Hepatocyte (in vitro differentiated cells): ENCODE data around the gene SLC35E1. TPM values are rescaled to one million over a fixed set of nuclear protein-coding genes. Genes with fewer than 3 reads are reported as not detected.

ENCODE experiments used
- DNase-seq: peaks from one replicate; pipeline ENCODE4 v3.0.0-alpha.2; 2016; ENCODE audit warnings: low spot score
- H2AFZ ChIP-seq: fragments of 200-600 bp; sonication (generic); 2 replicates; pipeline ENCODE4 v1.6.0; 2016; ENCODE audit warnings: antibody characterized with exemption, mild to moderate bottlenecking
- H3K27ac ChIP-seq: fragments of 200-600 bp; sonication (generic); 2 replicates; pipeline ENCODE4 v1.5.1; 2016; ENCODE audit warnings: mild to moderate bottlenecking
- H3K27me3 ChIP-seq: fragments of 200-600 bp; sonication (generic); 2 replicates; pipeline ENCODE4 v1.6.1; 2016
- H3K36me3 ChIP-seq: fragments of 200-600 bp; sonication (generic); replicated peaks from 2 replicates; pipeline ENCODE4 v1.5.1; 2016; ENCODE audit warnings: low read depth; ENCODE audit not compliant: insufficient read depth
- H3K4me1 ChIP-seq: fragments of 200-600 bp; sonication (generic); 2 replicates; pipeline ENCODE4 v1.5.1; 2016; ENCODE audit warnings: mild to moderate bottlenecking, moderate library complexity; ENCODE audit not compliant: insufficient read depth
- H3K4me2 ChIP-seq: fragments of 200-600 bp; sonication (generic); 2 replicates; pipeline ENCODE4 v1.6.0; 2016
- H3K4me3 ChIP-seq: fragments of 200-600 bp; sonication (generic); 2 replicates; pipeline ENCODE4 v1.5.1; 2016; ENCODE audit warnings: mild to moderate bottlenecking
- H3K79me2 ChIP-seq: fragments of 200-600 bp; sonication (generic); 2 replicates; pipeline ENCODE4 v1.6.0; 2017; ENCODE audit warnings: mild to moderate bottlenecking
- H3K9me2 ChIP-seq: fragments of 200-600 bp; sonication (generic); replicated peaks from 2 replicates; pipeline ENCODE4 v1.6.0; 2017; ENCODE audit warnings: mild to moderate bottlenecking; ENCODE audit not compliant: insufficient read depth
- H3K9me3 ChIP-seq: fragments of 200-600 bp; sonication (generic); 2 replicates; pipeline ENCODE4 v1.5.1; 2016; ENCODE audit warnings: low read depth, mild to moderate bottlenecking
- H4K20me1 ChIP-seq: fragments of 200-600 bp; sonication (generic); 2 replicates; pipeline ENCODE4 v1.6.0; 2016; ENCODE audit warnings: mild to moderate bottlenecking; ENCODE audit not compliant: insufficient read depth, poor library complexity, severe bottlenecking
- CTCF ChIP-seq: fragments of 200-600 bp; sonication (generic); IDR thresholded peaks from 2 replicates; pipeline ENCODE4 v1.5.1; 2016; ENCODE audit warnings: antibody characterized with exemption, mild to moderate bottlenecking; ENCODE audit not compliant: poor library complexity
- EZH2 ChIP-seq: fragments of 200-600 bp; sonication (generic); IDR thresholded peaks from 2 replicates; pipeline ENCODE4 v1.6.1; 2016; ENCODE audit warnings: antibody characterized with exemption, mild to moderate bottlenecking, borderline replicate concordance
- EZH2phosphoT487 ChIP-seq: fragments of 200-600 bp; sonication (generic); IDR thresholded peaks from one replicate; pipeline ENCODE4 v1.6.1; 2018; ENCODE audit warnings: antibody characterized with exemption, mild to moderate bottlenecking, low read depth, moderate library complexity; ENCODE audit not compliant: unreplicated experiment, severe bottlenecking
- WGBS: methylation state at CpG from one replicate; pipeline ENCODE4 v1.1.6; 2016; ENCODE audit warnings: low lambda C conversion rate; ENCODE audit errors: missing lambda C conversion rate; 5-methylcytosine and 5-hydroxymethylcytosine counted together
- polyA plus RNA-seq: library from polyadenylated mRNA; unstranded; fragments of >200 nt; fragmentation: Nextera tagmentation; extraction: Ambion mirVana; gene quantifications from 2 replicates; pipeline ENCODE4 v1.2.1, GENCODE V29; 2016
- total RNA-seq: library from RNA; depleted of rRNA; stranded (reverse); fragments of >200 nt; gene quantifications from 2 replicates; pipeline ENCODE4 v1.2.3, GENCODE V29; 2014

The SLC35E1 gene
- total and polyA plus RNA-seq, 2 experiments from 2014 or later = 32.0 to 33.3 TPM

GRCh38 chr19:16521715-16522289 lies 50.4 kb downstream of the SLC35E1 start:
- no peak overlapping the region for H3K4me3 ChIP-seq
- no peaks in the 10 kb centered on the region for H3K9me2 ChIP-seq
- no peaks in the 10 kb centered on the region for H3K27me3 ChIP-seq
- no peak overlapping the region for H3K27ac ChIP-seq
- no peaks in the 10 kb centered on the region for H3K79me2 ChIP-seq
- no peak overlapping the region for H2AFZ ChIP-seq
- H3K36me3 ChIP-seq = no peaks in the 10 kb centered on the region
- 95% methylated on average over 8 of the region's 10 CpGs for WGBS
- no peak overlapping the region for H3K4me2 ChIP-seq
- TF ChIP-seq EZH2phosphoT487 (no peak), EZH2 (no peak), CTCF (no peak)
- no peaks in the 10 kb centered on the region for H4K20me1 ChIP-seq
- no peak for DNase-seq
- H3K4me1 ChIP-seq = no peaks in the 10 kb centered on the region
- no peaks in the 10 kb centered on the region for H3K9me3 ChIP-seq

GRCh38 chr19:16520986-16521624 lies 51.1 kb downstream of the SLC35E1 start:
- DNase-seq = no peak
- no peaks in the 10 kb centered on the region for H3K9me3 ChIP-seq

GRCh38 chr19:16520074-16520973 lies 51.9 kb downstream of the SLC35E1 start:
- Histone ChIP-seq H3K4me3 (no peak overlapping the region), H3K27me3 (no peaks in the 10 kb centered on the region), H3K9me3 (no peaks in the 10 kb centered on the region), H4K20me1 (no peaks in the 10 kb centered on the region), H3K4me2 (no peak overlapping the region), H3K79me2 (no peaks in the 10 kb centered on the region), H2AFZ (no peak overlapping the region), H3K9me2 (no peaks in the 10 kb centered on the region), H3K4me1 (no peaks in the 10 kb centered on the region), H3K27ac (no peak overlapping the region), H3K36me3 (no peaks in the 10 kb centered on the region)
- DNase-seq = no peak
- TF ChIP-seq EZH2phosphoT487 = no peak
- no peak for TF ChIP-seq CTCF
- no peak for TF ChIP-seq EZH2
- WGBS = 96% methylated on average over 41 of the region's 45 CpGs

More at GRCh38 chr19:16520986-16521624, 51.1 kb downstream of the SLC35E1 start:
- Histone ChIP-seq H3K36me3 (no peaks in the 10 kb centered on the region), H4K20me1 (no peaks in the 10 kb centered on the region), H3K79me2 (no peaks in the 10 kb centered on the region), H3K4me1 (no peaks in the 10 kb centered on the region), H3K9me2 (no peaks in the 10 kb centered on the region), H3K27me3 (no peaks in the 10 kb centered on the region), H2AFZ (no peak overlapping the region), H3K4me3 (no peak overlapping the region), H3K4me2 (no peak overlapping the region), H3K27ac (no peak overlapping the region)
- no peak for TF ChIP-seq EZH2phosphoT487
- no peak for TF ChIP-seq CTCF
- TF ChIP-seq EZH2 = no peak
- WGBS = 97% methylated on average over 18 of the region's 18 CpGs
